GM06990 (cell line): ENCODE measurements around the gene FAM9C.

ENCODE experiments used
- DNase-seq: peaks from one replicate; pipeline ENCODE4 v3.0.0-alpha.2; 2011; ENCODE audit not compliant: insufficient read length; ENCODE audit errors: extremely low read depth
- H3K27me3 ChIP-seq: replicated peaks from 2 replicates; pipeline ENCODE4 v1.6.0; 2011; ENCODE audit warnings: low read length; ENCODE audit not compliant: control insufficient read depth, insufficient read depth
- H3K36me3 ChIP-seq: 2 replicates; pipeline ENCODE4 v1.5.1; 2011; ENCODE audit warnings: low read length; ENCODE audit not compliant: control insufficient read depth, insufficient read depth
- H3K4me3 ChIP-seq: replicated peaks from 2 replicates; pipeline ENCODE4 v1.5.1; 2011; ENCODE audit warnings: low read depth, mild to moderate bottlenecking, control low read depth, low read length
- CTCF ChIP-seq: IDR thresholded peaks from 2 replicates; pipeline ENCODE4 v1.5.1; 2011; ENCODE audit warnings: low read length, control low read depth, mild to moderate bottlenecking, inconsistent platforms; ENCODE audit not compliant: insufficient read depth, poor library complexity, severe bottlenecking

Gene FAM9C

GRCh38 chrX:13009273-13009672, 35.1 kb downstream of the FAM9C start:
- Histone ChIP-seq H3K27me3 (no peaks in the 10 kb centered on the region), H3K4me3 (no peak overlapping the region), H3K36me3 (no peaks in the 10 kb centered on the region)
- DNase-seq: no peak
- TF ChIP-seq CTCF: no peak

GRCh38 chrX:13008851-13009250, 35.6 kb downstream of the FAM9C start:
- DNase-seq: no peak
- no peak for TF ChIP-seq CTCF
- Histone ChIP-seq H3K4me3 (no peak overlapping the region), H3K27me3 (no peaks in the 10 kb centered on the region), H3K36me3 (no peaks in the 10 kb centered on the region)

GRCh38 chrX:13008189-13008533, 36.3 kb downstream of the FAM9C start:
- Histone ChIP-seq H3K36me3 (no peaks in the 10 kb centered on the region), H3K27me3 (no peaks in the 10 kb centered on the region), H3K4me3 (no peak overlapping the region)
- no peak for TF ChIP-seq CTCF
- DNase-seq: no peak

GRCh38 chrX:13007519-13008188, 36.8 kb downstream of the FAM9C start:
- TF ChIP-seq CTCF: no peak
- H3K4me3 ChIP-seq: no peak overlapping the region
- no peaks in the 10 kb centered on the region for H3K27me3 ChIP-seq
- no peaks in the 10 kb centered on the region for H3K36me3 ChIP-seq
- DNase-seq: no peak

GRCh38 chrX:13005661-13006473, 38.6 kb downstream of the FAM9C start:
- H3K36me3 ChIP-seq: no peaks in the 10 kb centered on the region
- H3K27me3 ChIP-seq: no peaks in the 10 kb centered on the region
- DNase-seq: peak; percentile 80
- no peak overlapping the region for H3K4me3 ChIP-seq
- no peak for TF ChIP-seq CTCF
